HG03354 (cell line): ENCODE measurements around the gene CAPZA2.
"Not testable (repeated sequence)": the region's sequence is repeated elsewhere in the genome, so short reads cannot be mapped to it uniquely, and the experiment has no call there.

ENCODE experiments used
- ATAC-seq: cut with Tn5 transposase; IDR thresholded peaks from one replicate; pipeline ENCODE4 v1.9.1; 2021; ENCODE audit warnings: mild to moderate bottlenecking; ENCODE audit not compliant: unreplicated experiment, poor library complexity, severe bottlenecking

The CAPZA2 gene

GRCh38 chr7:116910383-116910782 is 48.0 kb downstream of the CAPZA2 start:
- no peak for ATAC-seq

DNA sequence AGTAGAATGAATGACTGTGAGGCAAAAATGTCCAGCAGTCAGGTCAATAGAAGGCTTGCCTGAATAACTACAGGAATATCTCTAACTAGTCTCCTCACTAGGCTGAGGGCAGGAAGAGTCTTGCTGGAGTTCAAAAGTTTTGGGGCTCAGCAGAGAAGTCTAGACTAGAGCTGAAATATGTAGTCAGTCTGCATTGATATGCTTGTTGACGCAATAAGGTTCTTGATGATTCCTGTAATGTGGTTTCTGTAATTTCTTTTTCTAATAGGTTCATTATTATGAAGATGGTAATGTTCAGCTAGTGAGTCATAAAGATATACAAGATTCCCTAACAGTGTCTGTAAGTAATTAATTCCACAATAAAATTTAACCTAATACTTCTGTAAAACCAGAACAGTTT is 49.4 kb downstream of the CAPZA2 start:
- no peak for ATAC-seq

DNA sequence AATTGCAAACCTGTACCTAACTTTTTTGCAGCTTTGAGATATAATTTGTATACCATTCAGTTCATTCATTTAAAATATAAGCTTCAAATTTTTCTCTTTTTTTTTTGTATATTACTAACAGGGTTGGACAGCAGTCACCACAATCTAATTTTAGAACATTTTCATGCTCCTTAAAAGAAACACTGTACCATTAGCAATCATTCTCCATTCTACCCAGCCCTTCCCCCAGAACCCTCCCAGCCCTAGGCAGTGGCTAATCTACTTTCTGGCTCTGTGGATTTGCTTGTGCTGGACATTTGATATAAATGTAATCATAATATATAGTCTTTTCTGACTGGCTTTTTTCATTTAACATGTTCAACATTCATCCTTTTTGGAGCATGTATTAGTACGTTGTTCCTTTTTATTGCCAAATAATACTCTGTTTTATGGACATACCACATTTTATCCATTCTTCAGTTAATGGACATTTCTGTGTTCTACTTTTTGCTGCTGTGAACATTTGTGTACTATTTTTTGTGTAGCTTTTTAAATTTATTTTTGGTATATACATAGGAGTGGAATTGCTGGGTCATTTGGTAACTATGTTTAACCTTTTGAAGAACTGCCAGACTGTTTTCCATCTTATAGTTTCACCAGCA is 50.0 kb downstream of the CAPZA2 start:
- ATAC-seq: no peak

- no peak for ATAC-seq
Observed at GRCh38 chr7:116918704-116919103, 56.3 kb downstream of the CAPZA2 start.

GRCh38 chr7:116920359-116920758 is 58.0 kb downstream of the CAPZA2 start:
- ATAC-seq: no peak

DNA sequence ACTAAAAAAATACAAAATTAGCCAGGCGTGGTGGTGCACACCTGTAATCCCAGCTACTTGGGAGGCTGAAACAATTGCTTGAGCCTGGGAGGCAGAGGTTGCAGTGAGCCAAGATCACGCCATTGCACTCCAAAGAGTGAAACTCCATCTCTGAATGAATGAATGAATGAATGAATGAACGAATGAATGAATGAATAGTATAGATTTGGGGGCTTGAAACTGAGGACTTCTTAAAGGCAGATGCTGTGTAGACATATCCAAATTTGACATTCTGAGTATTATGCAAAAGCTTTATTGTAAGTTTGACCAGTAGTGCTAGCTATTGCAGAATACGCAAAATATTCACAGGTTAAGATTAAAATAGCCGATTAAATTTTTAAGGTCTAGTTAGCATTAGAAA is 60.2 kb downstream of the CAPZA2 start:
- no peak for ATAC-seq

DNA sequence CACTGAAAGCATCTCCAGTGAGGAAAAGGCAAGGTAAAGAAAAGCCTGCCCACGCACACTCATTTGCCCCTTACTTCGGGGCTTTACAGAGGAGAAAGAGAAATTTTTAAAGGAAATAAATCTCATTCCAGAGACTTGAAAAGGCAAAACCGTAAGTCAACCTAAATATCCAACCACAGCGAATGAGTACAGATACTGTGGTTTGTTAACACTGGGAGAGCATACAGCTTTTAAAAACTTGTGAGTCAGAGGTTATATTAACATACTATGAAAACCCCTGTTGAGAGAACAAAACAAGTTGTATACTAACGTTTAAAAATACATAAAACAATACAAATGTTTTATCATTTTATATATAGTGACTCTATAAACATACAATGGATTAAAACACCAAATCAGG is 62.4 kb downstream of the CAPZA2 start:
- no peak for ATAC-seq

- ATAC-seq: no peak
Observed at GRCh38 chr7:116929021-116929420, 66.6 kb downstream of the CAPZA2 start.

DNA sequence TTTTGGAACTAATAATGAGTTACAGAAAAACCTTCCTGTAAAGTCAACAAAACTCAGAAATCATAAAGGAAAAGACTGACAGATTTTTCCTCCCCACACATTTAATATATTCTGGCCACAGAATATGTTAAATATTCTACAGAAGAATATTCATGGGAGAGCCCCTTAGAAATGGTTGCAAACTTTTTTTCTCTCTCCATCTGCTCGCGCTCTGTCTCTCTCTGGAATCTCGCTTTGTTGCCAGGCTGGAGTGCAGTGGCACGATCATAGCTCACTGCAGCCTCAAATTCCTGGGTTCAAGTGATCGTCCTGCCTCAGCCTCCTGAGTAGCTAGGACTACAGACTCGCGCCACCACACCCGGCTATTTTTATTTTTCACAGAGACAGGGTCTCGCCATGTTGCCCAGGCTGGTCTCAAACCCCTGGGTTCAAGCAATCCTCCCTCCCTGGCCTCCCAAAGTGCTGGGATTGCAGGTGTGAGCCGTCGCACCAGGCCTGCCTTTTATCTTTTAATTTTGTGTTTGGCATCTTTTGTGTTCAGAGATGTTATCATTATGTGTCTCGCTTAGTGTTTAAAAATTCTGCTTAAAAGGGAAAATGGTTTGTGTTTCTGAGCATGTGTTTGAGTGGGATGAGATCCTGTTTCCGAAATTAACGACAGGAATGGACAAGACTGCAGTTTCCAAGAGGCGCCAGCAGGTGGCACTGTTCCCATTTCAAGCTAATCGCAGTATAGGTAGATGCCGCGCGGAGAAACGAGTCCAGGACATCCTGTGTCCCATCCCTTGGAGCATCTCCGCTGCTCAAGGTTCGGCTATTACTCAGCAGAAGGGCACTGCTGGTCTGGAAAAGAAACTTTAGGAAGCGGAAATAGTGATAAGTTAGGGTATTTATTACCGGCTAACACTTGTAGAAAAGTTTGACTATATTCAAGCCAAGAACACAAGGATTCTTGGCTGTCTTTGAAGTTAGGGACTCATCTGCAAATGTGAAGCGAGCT is 67.8 kb downstream of the CAPZA2 start:
- ATAC-seq: peak; percentile 87

DNA sequence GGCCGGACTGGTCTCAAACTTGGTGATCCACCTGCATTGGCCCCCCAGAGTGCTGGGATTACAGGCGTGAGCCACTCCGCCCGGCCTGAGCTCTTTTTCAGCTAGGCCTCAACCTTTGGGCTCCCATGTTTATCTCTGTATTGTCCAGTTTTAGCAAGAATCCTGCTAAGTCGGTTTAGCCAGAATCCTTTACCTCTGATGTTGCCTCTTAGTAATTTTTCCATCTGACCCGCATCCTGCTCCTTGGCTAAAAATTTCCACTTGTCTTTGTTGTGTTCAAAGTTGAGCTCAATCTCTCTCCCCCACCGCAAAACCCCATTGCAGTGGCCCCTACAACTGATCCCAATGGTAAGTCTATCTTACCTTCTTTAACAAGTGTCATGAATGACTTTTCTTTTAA is 70.2 kb downstream of the CAPZA2 start:
- no peak for ATAC-seq

- ATAC-seq: no peak
Observed at GRCh38 chr7:116933465-116933864, 71.1 kb downstream of the CAPZA2 start.

DNA sequence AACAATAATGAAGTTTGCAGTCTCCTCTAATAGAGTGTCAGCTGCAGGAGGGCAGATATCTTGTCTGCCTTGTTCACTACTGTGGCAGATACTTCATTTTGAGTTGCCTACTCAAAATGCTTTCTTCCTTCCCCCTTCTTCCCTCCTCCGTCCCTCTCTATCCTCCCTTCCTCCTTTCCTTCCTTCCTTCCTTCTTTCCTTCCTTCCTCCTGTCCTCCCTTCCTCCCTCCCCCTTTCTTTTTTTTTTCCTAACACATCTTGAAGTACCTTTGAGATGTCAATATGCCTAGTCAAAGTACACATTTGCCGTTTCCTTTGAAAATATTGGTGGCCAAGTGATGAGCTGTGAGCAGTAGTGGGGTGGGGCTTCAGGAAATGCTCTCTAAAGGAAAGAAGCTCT is 72.2 kb downstream of the CAPZA2 start:
- ATAC-seq: no peak

DNA sequence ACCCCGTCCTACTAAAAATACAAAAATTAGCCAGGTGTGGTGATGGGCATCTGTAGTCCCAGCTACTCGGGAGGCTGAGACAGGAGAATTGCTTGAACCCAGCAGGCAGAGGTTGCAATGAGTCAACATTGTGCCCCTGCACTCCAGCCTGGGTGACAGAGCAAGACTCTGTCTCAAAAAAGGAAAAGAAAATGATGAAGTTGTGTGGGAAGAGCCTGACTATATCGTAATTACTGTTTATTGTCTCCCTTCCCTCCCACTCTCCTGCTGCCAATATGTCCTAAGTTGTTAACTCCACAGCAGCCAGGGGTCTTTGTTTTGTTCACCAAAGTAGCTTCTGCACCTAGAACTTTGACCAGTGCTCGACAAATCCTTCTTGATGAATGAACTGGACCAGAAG is 74.5 kb downstream of the CAPZA2 start:
- ATAC-seq: not testable (repeated sequence)

GRCh38 chr7:116938678-116939077 is 76.3 kb downstream of the CAPZA2 start:
- ATAC-seq: no peak

DNA sequence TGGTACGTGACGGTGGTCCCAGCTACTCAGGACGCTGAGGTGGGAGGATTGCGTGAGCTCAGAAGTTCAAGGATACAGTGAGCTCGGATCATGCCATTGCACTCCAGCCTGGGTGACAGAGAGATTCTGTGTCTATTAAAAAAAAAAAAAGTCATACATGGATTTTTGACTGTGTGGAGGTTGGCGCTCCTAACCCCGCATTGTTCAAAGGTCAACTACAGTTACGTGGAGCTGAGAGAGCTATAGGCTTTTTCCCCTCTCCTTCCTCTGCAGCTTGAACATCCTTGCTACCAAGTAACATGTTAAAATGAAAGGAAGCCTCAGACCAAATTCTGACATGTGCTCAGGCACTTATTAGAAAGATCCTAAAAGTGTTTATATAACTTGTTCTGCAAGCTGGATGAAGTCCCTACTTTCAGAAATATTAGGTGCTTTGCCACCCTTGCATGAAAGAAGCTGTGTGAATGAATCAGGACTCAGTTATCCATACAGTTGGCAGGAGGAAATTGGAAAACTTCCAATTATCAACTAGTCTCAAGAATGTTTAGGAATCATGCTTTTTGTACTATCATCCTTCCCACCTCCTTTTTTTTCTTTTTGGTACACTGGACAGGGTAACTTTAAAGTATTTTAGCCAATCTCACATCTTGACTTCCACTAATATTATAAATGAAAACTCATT is 78.4 kb downstream of the CAPZA2 start:
- ATAC-seq: no peak

DNA sequence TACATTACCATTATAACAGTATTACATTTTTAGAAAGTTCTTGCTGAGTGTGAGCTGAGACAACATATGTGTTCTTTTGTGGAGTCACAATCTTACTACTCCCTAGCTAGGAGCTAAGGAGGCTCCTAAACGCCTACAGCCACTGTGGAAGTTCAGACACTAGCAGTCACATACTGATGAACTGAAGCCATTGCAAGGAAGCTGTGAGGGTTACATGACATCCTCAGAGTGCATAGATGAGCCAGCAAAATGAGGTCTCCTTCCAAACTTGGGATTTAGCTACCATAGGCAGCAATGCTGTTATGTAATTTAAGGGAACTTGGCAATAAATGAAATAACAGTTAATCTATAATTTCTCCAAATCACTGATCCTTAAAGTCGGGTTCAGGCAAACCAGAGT is 80.1 kb downstream of the CAPZA2 start:
- ATAC-seq: no peak

DNA sequence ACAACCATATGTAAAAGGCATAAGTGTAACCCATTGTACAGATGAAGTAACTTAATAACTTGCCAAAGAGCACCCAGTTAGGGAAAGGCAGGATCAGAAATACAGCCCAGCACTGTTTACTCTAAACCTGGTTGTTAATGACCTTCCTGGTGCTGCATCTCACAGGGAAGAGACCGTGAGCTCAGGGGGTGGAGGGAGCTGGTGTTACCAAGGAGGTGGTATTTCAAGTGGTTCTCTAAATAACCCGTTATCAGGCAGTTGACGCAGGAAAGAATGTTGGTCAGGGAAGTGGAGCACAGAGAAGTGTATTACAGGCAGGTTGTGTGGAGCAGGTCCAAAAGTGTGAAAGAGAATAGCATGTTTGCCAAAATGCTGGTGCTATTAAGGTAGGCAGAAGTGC is 86.5 kb downstream of the CAPZA2 start:
- no peak for ATAC-seq

- no peak for ATAC-seq
Observed at GRCh38 chr7:116949941-116950801, 87.8 kb downstream of the CAPZA2 start.

- no peak for ATAC-seq
Observed at GRCh38 chr7:116950889-116951351, 88.5 kb downstream of the CAPZA2 start.
